GM23248 (cell line): ENCODE measurements around the gene PPDPF.

Experiments
- EZH2 ChIP-seq: fragments of 200-600 bp; sonication (generic); IDR thresholded peaks from 2 replicates; pipeline ENCODE4 v1.6.1; 2018; ENCODE audit warnings: antibody characterized with exemption, mild to moderate bottlenecking; ENCODE audit not compliant: insufficient read depth, poor library complexity, severe bottlenecking
- EZH2phosphoT487 ChIP-seq: fragments of 200-600 bp; sonication (generic); IDR thresholded peaks from 2 replicates; pipeline ENCODE4 v1.6.1; 2018; ENCODE audit warnings: antibody characterized with exemption, moderate library complexity, mild to moderate bottlenecking, low read depth; ENCODE audit not compliant: insufficient read depth

DNA sequence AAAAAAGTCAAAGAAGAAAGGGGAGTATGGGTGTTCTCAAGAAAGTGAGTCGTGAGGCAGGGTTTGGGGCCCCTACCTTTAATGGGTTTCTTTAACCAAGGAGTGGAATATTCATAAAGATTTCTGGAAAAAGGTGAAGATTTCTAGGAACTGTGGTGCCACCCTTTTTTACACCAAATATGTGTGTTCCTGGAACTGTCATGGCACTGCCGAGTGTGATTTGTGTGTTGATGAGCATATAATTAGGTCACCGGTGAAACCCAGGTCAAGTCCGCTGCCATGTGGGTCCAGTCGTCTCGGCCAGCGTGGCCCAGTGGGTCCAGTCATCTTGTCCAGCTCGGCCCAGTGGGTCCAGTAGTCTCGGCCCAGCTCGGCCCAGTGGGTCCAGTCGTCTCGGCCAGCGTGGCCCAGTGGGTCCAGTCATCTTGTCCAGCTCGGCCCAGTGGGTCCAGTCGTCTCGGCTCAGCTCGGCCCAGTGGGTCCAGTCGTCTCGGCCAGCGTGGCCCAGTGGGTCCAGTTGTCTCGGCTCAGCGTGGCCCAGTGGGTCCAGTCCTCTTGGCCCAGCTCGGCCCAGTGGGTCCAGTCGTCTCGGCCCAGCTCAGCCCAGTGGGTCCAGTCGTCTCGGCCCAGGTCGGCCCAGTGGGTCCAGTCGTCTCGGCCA, 13.4 kb upstream of the PPDPF start:
- no peak for TF ChIP-seq EZH2phosphoT487
- no peak for TF ChIP-seq EZH2
